HG03521 (cell line): ENCODE measurements around the gene GID4.
A peak's percentile ranks its signal among the peaks of the same experiment; 100 is the strongest.

Source experiments
- ATAC-seq: cut with Tn5 transposase; IDR thresholded peaks from one replicate; pipeline ENCODE4 v1.9.1; 2021; ENCODE audit warnings: mild to moderate bottlenecking, moderate library complexity; ENCODE audit not compliant: unreplicated experiment

Gene GID4

GRCh38 chr17:18015593-18015992 is 23.6 kb upstream of the GID4 start:
- ATAC-seq, result no peak

- no peak for ATAC-seq
Observed at GRCh38 chr17:18016426-18016825, 22.8 kb upstream of the GID4 start.

- ATAC-seq, result no peak
Observed at GRCh38 chr17:18017958-18018357, 21.2 kb upstream of the GID4 start.

- no peak for ATAC-seq
Observed at GRCh38 chr17:18018411-18018921, 20.7 kb upstream of the GID4 start.

GRCh38 chr17:18019838-18020154 is 19.4 kb upstream of the GID4 start:
- ATAC-seq, result no peak

GRCh38 chr17:18020971-18021370 is 18.2 kb upstream of the GID4 start:
- no peak for ATAC-seq

- ATAC-seq, result no peak
Observed at GRCh38 chr17:18021372-18021771, 17.8 kb upstream of the GID4 start.

GRCh38 chr17:18025241-18025944 is 13.8 kb upstream of the GID4 start:
- peak; percentile 62 for ATAC-seq

GRCh38 chr17:18025945-18026776 is 13.0 kb upstream of the GID4 start:
- ATAC-seq, result no peak

GRCh38 chr17:18027280-18027679 is 11.9 kb upstream of the GID4 start:
- no peak for ATAC-seq

GRCh38 chr17:18028114-18028951 is 10.9 kb upstream of the GID4 start:
- no peak for ATAC-seq

- no peak for ATAC-seq
Observed at GRCh38 chr17:18028952-18029540, 10.2 kb upstream of the GID4 start.

GRCh38 chr17:18031955-18032354 is 7.3 kb upstream of the GID4 start:
- ATAC-seq, result no peak

- peak; percentile 63 for ATAC-seq
Observed at GRCh38 chr17:18033442-18034099, 5.6 kb upstream of the GID4 start.

- no peak for ATAC-seq
Observed at GRCh38 chr17:18035704-18036103, 3.5 kb upstream of the GID4 start.

- ATAC-seq, result no peak
Observed at GRCh38 chr17:18037486-18037885, 1.7 kb upstream of the GID4 start.

- ATAC-seq, result no peak
Observed at GRCh38 chr17:18038149-18038850, 908 bp upstream of the GID4 start.

GRCh38 chr17:18039535-18040260 is 490 bp downstream of the GID4 start:
- peak; percentile 4 for ATAC-seq

GRCh38 chr17:18040261-18040858 is 1.2 kb downstream of the GID4 start:
- no peak for ATAC-seq
